ENCODE measurements around the gene KCNMA1. TPM values are rescaled to one million over a fixed set of nuclear protein-coding genes. Genes with fewer than 3 reads are reported as not detected.

The KCNMA1 gene
- total and polyA plus RNA-seq, 10 of the 15 experiments (the other 5 are each of a cell fraction or from before 2014, with no cell fraction given): 8.5 to 77.0 (median 21.3) TPM

DNA sequence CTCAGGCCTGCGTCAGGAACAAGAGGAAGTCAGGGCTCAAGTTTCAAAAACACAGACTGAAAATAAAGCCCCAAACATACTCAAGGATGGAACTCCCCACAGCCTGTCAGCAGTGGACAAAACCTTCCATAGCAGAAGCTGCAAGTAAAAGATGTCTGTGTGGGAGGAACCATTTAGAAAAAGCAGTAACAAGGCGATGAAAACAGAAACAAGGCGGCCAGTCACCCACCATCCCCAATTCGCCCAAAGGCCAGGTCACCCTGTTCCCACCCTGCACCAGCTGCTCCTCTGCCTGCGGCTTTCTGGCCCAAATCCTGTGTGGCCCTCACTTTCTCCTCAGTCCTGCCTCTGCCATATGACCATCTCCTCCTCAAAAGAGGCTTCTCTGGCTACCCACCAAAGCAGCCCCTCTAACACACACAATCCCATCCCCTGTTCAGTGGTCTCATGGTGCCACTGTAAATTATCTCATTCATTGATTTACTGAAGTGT lies 27.8 kb downstream of the KCNMA1 start:
- WGBS (ENCODE audit: insufficient coverage, insufficient replicate concordance, low lambda C conversion rate, missing lambda C conversion rate): 14% methylated on average over 5 of the region's 5 CpGs
- in situ Hi-C loops (cut with MboI): no loop called here
- CTCF ChIA-PET: interaction anchor here (0.6 to 1.0 kb wide), 3 partner anchors 27 to 120 kb away, joined by 3 to 4 read pairs (median 4); no protein-coding TSS in a partner anchor
- intact Hi-C loops (cut with micrococcal nuclease; ENCODE audit: unreplicated experiment): no loop called here
- no peaks in the 10 kb centered on the region for H4K20me1 ChIP-seq (ENCODE audit: control insufficient read depth, insufficient read depth)
- H3K79me2 ChIP-seq (ENCODE audit: control insufficient read depth, insufficient read depth, low read length): no peaks in the 10 kb centered on the region
- no peak overlapping the region for H3K9ac ChIP-seq (ENCODE audit: control insufficient read depth, insufficient read depth, low read length)
- FAIRE-seq (no peak), ATAC-seq (peak; percentile 82), DNase-seq (ENCODE audit: low read depth, low spot score) (peak; percentile 25)
- BruUV-seq (replicated peaks): no TSS peak
- H3K9me3 ChIP-seq (replicated peaks; ENCODE audit: control insufficient read depth, insufficient read depth, low read length): no peaks in the 10 kb centered on the region
- H3K4me1 ChIP-seq (ENCODE audit: control insufficient read depth, insufficient read depth, low read length): peaks cover 3% of the 10 kb centered on the region; the same call in 1 of the 2 replicates
- H2AFZ ChIP-seq (ENCODE audit: control insufficient read depth, low read depth, low read length): no peak overlapping the region
- RAD21 ChIA-PET (ENCODE audit: unreplicated experiment): interaction anchor here (0.7 to 2.4 kb wide), 8 partner anchors 13 to 105 kb away, joined by 3 to 7 read pairs (median 4); no protein-coding TSS in a partner anchor
- H3K36me3 ChIP-seq (ENCODE audit: control insufficient read depth in 2 of 2, insufficient read depth in 2 of 2, low read length in 1 of 2): no peaks in the 10 kb centered on the region
- SMC1A ChIA-PET (ENCODE audit: uncharacterized antibody, unreplicated experiment): interaction anchor here (0.7 to 1.3 kb wide), 7 partner anchors 20 to 312 kb away, joined by 3 to 5 read pairs (median 3); no protein-coding TSS in a partner anchor
- H3K27ac ChIP-seq (ENCODE audit: control insufficient read depth, insufficient read depth): no peak overlapping the region
- H3K27me3 ChIP-seq (replicated peaks in 1 of 2; ENCODE audit: control insufficient read depth in 2 of 2, insufficient read depth in 2 of 2, low read length in 1 of 2): no peaks in the 10 kb centered on the region; a peak in 1 of 4 replicates
- POLR2A ChIA-PET: interaction anchor here (0.6 to 1.0 kb wide), 2 partner anchors 16 to 24 kb away, joined by 3 read pairs; no protein-coding TSS in a partner anchor
- no peak overlapping the region for H3K4me3 ChIP-seq
- no peak overlapping the region for H3K4me2 ChIP-seq (ENCODE audit: control insufficient read depth, insufficient read depth)
- no peak for TF ChIP-seq SIN3A (IDR thresholded peaks at IDR 0.05; ENCODE audit: low read depth, low read length)
- TF ChIP-seq RB1 (IDR thresholded peaks at IDR 0.05; ENCODE audit: borderline replicate concordance): no peak
- no peak for TF ChIP-seq TBL1XR1 (IDR thresholded peaks at IDR 0.05; ENCODE audit: low read depth, low read length)
- peak; percentile 87 for TF ChIP-seq HDGF (IDR thresholded peaks at IDR 0.05)
- no peak for TF ChIP-seq E2F8 (IDR thresholded peaks at IDR 0.05; ENCODE audit: low read depth, partially characterized antibody)
- no peak for TF ChIP-seq FOXM1 (IDR thresholded peaks at IDR 0.05; ENCODE audit: low read depth, low read length)
- no peak for TF ChIP-seq WRNIP1 (IDR thresholded peaks at IDR 0.05; ENCODE audit: borderline replicate concordance, low read depth, low read length)
- TF ChIP-seq, protein P1, sequence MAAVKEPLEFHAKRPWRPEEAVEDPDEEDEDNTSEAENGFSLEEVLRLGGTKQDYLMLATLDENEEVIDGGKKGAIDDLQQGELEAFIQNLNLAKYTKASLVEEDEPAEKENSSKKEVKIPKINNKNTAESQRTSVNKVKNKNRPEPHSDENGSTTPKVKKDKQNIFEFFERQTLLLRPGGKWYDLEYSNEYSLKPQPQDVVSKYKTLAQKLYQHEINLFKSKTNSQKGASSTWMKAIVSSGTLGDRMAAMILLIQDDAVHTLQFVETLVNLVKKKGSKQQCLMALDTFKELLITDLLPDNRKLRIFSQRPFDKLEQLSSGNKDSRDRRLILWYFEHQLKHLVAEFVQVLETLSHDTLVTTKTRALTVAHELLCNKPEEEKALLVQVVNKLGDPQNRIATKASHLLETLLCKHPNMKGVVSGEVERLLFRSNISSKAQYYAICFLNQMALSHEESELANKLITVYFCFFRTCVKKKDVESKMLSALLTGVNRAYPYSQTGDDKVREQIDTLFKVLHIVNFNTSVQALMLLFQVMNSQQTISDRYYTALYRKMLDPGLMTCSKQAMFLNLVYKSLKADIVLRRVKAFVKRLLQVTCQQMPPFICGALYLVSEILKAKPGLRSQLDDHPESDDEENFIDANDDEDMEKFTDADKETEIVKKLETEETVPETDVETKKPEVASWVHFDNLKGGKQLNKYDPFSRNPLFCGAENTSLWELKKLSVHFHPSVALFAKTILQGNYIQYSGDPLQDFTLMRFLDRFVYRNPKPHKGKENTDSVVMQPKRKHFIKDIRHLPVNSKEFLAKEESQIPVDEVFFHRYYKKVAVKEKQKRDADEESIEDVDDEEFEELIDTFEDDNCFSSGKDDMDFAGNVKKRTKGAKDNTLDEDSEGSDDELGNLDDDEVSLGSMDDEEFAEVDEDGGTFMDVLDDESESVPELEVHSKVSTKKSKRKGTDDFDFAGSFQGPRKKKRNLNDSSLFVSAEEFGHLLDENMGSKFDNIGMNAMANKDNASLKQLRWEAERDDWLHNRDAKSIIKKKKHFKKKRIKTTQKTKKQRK (IDR thresholded peaks at IDR 0.05; ENCODE audit: low read depth, low read length): no peak
- TF ChIP-seq BCL11A (IDR thresholded peaks at IDR 0.05; ENCODE audit: low read depth, low read length): no peak
- no peak for TF ChIP-seq CEBPB (IDR thresholded peaks at IDR 0.05; ENCODE audit: borderline replicate concordance in 1 of 2, low read depth in 2 of 2, low read length in 2 of 2)
- no peak for TF ChIP-seq SUZ12 (IDR thresholded peaks at IDR 0.05; ENCODE audit: unreplicated experiment)
- TF ChIP-seq, protein P2, sequence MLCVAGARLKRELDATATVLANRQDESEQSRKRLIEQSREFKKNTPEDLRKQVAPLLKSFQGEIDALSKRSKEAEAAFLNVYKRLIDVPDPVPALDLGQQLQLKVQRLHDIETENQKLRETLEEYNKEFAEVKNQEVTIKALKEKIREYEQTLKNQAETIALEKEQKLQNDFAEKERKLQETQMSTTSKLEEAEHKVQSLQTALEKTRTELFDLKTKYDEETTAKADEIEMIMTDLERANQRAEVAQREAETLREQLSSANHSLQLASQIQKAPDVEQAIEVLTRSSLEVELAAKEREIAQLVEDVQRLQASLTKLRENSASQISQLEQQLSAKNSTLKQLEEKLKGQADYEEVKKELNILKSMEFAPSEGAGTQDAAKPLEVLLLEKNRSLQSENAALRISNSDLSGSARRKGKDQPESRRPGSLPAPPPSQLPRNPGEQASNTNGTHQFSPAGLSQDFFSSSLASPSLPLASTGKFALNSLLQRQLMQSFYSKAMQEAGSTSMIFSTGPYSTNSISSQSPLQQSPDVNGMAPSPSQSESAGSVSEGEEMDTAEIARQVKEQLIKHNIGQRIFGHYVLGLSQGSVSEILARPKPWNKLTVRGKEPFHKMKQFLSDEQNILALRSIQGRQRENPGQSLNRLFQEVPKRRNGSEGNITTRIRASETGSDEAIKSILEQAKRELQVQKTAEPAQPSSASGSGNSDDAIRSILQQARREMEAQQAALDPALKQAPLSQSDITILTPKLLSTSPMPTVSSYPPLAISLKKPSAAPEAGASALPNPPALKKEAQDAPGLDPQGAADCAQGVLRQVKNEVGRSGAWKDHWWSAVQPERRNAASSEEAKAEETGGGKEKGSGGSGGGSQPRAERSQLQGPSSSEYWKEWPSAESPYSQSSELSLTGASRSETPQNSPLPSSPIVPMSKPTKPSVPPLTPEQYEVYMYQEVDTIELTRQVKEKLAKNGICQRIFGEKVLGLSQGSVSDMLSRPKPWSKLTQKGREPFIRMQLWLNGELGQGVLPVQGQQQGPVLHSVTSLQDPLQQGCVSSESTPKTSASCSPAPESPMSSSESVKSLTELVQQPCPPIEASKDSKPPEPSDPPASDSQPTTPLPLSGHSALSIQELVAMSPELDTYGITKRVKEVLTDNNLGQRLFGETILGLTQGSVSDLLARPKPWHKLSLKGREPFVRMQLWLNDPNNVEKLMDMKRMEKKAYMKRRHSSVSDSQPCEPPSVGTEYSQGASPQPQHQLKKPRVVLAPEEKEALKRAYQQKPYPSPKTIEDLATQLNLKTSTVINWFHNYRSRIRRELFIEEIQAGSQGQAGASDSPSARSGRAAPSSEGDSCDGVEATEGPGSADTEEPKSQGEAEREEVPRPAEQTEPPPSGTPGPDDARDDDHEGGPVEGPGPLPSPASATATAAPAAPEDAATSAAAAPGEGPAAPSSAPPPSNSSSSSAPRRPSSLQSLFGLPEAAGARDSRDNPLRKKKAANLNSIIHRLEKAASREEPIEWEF (IDR thresholded peaks at IDR 0.05; ENCODE audit: insufficient replicate concordance, low read depth, low read length): no peak
